ENCODE measurements around the gene RAP2B.

The RAP2B gene

GRCh38 chr3:153127788-153128187, 34.2 kb upstream of the RAP2B start:
- Histone ChIP-seq H3K9me3 (ENCODE audit: low read length) (no peaks in the 10 kb centered on the region; the same call in 1 of the 2 replicates), H3F3A (ENCODE audit: insufficient read depth, low read length) (no peaks in the 10 kb centered on the region), H3K9me2 (ENCODE audit: low read depth, low read length) (no peaks in the 10 kb centered on the region), H3K27ac (ENCODE audit: low read depth, low read length, poor library complexity, severe bottlenecking) (no peak overlapping the region), H3K79me2 (ENCODE audit: insufficient read depth, low read length) (no peaks in the 10 kb centered on the region), H3K27me3 (ENCODE audit: insufficient read depth, low read length) (no peaks in the 10 kb centered on the region), H2AFZ (ENCODE audit: low read length) (no peak overlapping the region), H3K9ac (ENCODE audit: low read length) (no peak overlapping the region), H4K20me1 (ENCODE audit: insufficient read depth, low read length) (no peaks in the 10 kb centered on the region), H3K4me3 (ENCODE audit: low read depth, low read length, poor library complexity, severe bottlenecking) (no peak overlapping the region), H3K36me3 (ENCODE audit: insufficient read depth, low read length) (no peaks in the 10 kb centered on the region), H3K4me1 (ENCODE audit: insufficient read depth, low read length, severe bottlenecking) (no peaks in the 10 kb centered on the region), H3K4me2 (ENCODE audit: low read length) (no peak overlapping the region)
- TF ChIP-seq EZH2 (IDR thresholded peaks at IDR 0.05; ENCODE audit: borderline replicate concordance, low read length): no peak
- no peak for TF ChIP-seq CTCF (IDR thresholded peaks at IDR 0.05; ENCODE audit: low read length)

- H3K36me3 ChIP-seq (ENCODE audit: insufficient read depth, low read length): no peaks in the 10 kb centered on the region
- no peak overlapping the region for H3K4me3 ChIP-seq (ENCODE audit: low read depth, low read length, poor library complexity, severe bottlenecking)
- H3K9ac ChIP-seq (ENCODE audit: low read length): no peak overlapping the region
- no peaks in the 10 kb centered on the region for H4K20me1 ChIP-seq (ENCODE audit: insufficient read depth, low read length)
- H3K27me3 ChIP-seq (ENCODE audit: insufficient read depth, low read length): no peaks in the 10 kb centered on the region
- no peaks in the 10 kb centered on the region for H3K4me1 ChIP-seq (ENCODE audit: insufficient read depth, low read length, severe bottlenecking)
- no peaks in the 10 kb centered on the region for H3K79me2 ChIP-seq (ENCODE audit: insufficient read depth, low read length)
- no peak overlapping the region for H2AFZ ChIP-seq (ENCODE audit: low read length)
- H3K4me2 ChIP-seq (ENCODE audit: low read length): no peak overlapping the region
- H3K27ac ChIP-seq (ENCODE audit: low read depth, low read length, poor library complexity, severe bottlenecking): no peak overlapping the region
- H3K9me3 ChIP-seq (ENCODE audit: low read length): no peaks in the 10 kb centered on the region; the same call in 1 of the 2 replicates
- H3F3A ChIP-seq (ENCODE audit: insufficient read depth, low read length): no peaks in the 10 kb centered on the region
- no peak for TF ChIP-seq CTCF (IDR thresholded peaks at IDR 0.05; ENCODE audit: low read length)
- no peaks in the 10 kb centered on the region for H3K9me2 ChIP-seq (ENCODE audit: low read depth, low read length)
These were observed 32.6 kb upstream of the RAP2B start for GRCh38 chr3:153129426-153129825.

GRCh38 chr3:153129866-153130265, 32.2 kb upstream of the RAP2B start:
- Histone ChIP-seq H3K9me2 (ENCODE audit: low read depth, low read length) (no peaks in the 10 kb centered on the region), H3F3A (ENCODE audit: insufficient read depth, low read length) (no peaks in the 10 kb centered on the region), H3K36me3 (ENCODE audit: insufficient read depth, low read length) (no peaks in the 10 kb centered on the region), H3K9me3 (ENCODE audit: low read length) (no peaks in the 10 kb centered on the region; the same call in 1 of the 2 replicates), H4K20me1 (ENCODE audit: insufficient read depth, low read length) (no peaks in the 10 kb centered on the region), H3K79me2 (ENCODE audit: insufficient read depth, low read length) (no peaks in the 10 kb centered on the region), H3K9ac (ENCODE audit: low read length) (no peak overlapping the region), H3K4me3 (ENCODE audit: low read depth, low read length, poor library complexity, severe bottlenecking) (no peak overlapping the region), H2AFZ (ENCODE audit: low read length) (no peak overlapping the region), H3K27me3 (ENCODE audit: insufficient read depth, low read length) (no peaks in the 10 kb centered on the region), H3K27ac (ENCODE audit: low read depth, low read length, poor library complexity, severe bottlenecking) (no peak overlapping the region), H3K4me1 (ENCODE audit: insufficient read depth, low read length, severe bottlenecking) (no peaks in the 10 kb centered on the region), H3K4me2 (ENCODE audit: low read length) (no peak overlapping the region)
- TF ChIP-seq EZH2 (IDR thresholded peaks at IDR 0.05; ENCODE audit: borderline replicate concordance, low read length): no peak
- no peak for TF ChIP-seq CTCF (IDR thresholded peaks at IDR 0.05; ENCODE audit: low read length)
